GM12874 (cell line): ENCODE results near the gene KRTAP10-1.

Experiments used
- TF ChIP-seq, protein P1 (sequence below): IDR thresholded peaks from 2 replicates; pipeline ENCODE4 v1.5.1; 2011; ENCODE audit warnings: low read depth, mild to moderate bottlenecking, control low read depth, low read length, moderate library complexity; ENCODE audit not compliant: insufficient read depth

The KRTAP10-1 gene

DNA sequence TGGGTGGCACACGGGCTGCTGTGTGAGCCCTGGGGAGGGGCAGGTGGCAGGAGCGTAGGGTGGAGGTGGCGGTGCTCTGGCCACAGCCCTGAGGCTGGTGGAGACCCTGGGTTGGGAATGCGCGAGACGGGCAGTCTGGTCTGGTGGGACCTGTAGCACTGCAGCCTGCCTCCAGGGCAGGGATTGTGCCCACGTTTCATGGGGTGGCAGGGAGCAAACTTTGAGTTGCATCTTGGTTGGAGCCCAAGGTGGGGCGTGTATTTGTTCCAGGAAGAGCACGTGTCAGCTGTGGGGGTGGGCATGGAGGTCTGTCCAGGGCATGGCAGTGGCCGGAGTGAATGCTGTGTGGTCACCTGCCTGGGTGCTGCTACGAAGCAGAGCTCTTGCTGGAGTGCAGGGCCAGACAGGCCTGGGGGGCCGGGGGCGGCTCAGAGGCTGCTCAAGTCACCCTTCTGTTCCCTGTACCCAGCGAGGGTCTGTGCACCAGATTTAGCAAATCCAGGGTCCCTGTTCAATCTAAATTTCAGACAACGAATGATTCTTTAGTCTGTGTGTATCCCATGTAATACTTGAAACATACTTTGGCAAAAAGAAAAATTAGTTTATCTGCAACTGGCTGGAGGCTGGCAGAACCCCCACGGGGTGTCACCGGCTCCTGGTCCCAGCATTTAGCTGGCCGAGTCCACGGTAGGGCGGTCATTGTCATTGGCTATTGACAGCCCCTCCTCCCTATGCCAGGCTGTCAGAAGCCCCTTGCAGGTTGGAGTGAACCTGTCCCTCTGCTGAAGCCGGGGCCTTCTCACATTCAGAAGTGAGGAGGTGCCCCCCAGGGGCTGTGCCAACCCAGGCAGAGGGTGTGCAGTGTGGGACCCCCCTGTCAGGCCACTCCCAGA lies 27.3 kb downstream of the KRTAP10-1 start:
- TF ChIP-seq, protein P1, sequence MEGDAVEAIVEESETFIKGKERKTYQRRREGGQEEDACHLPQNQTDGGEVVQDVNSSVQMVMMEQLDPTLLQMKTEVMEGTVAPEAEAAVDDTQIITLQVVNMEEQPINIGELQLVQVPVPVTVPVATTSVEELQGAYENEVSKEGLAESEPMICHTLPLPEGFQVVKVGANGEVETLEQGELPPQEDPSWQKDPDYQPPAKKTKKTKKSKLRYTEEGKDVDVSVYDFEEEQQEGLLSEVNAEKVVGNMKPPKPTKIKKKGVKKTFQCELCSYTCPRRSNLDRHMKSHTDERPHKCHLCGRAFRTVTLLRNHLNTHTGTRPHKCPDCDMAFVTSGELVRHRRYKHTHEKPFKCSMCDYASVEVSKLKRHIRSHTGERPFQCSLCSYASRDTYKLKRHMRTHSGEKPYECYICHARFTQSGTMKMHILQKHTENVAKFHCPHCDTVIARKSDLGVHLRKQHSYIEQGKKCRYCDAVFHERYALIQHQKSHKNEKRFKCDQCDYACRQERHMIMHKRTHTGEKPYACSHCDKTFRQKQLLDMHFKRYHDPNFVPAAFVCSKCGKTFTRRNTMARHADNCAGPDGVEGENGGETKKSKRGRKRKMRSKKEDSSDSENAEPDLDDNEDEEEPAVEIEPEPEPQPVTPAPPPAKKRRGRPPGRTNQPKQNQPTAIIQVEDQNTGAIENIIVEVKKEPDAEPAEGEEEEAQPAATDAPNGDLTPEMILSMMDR, result no peak

DNA sequence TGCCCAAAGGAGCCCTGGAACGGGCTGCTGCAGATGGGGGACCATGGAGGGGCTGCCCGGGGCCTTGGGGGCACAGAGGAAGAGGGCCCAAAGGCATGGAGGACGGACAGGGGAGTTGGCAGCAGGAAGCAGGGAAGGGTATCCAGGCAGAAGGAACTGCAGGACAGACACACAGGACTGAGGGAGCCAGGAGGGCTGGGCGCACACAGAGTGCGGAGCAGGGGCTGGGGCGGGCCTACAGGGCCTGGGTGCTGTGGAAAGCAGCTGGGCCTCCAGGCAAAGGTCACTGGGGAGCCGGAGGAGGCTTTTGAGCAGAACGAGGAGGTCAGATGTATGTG lies 28.1 kb downstream of the KRTAP10-1 start:
- TF ChIP-seq, protein P1, result no peak

DNA sequence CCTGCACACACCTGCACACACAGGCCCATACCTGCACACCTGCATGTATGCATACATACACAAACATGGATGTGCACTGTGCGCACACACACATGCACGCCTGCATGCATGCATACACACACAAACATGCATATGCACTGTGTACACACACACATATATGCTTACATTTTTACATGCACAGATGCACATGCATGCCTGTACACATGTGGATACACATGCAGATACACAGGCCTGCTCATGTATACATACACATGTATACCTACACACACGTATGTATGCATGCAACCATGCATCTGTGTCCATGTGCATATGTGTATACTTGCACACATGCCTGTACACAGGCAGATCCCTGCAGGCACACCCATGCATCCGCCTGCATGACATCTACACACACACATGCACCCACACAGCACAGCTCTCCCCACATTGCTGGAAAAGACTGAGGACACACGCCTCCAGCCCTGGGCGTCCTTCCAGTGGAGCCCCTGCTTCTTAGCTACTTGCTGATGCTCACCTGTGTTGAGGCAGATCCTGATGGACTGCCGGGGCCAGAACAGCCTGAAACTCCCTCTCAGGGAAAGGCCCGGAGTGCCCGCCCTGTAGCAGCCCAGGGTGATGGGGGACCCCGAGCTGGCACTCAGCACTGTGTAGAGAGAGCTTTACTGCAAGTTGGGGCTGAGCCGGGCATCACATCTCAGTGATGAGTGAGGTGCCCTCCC lies 28.6 kb downstream of the KRTAP10-1 start:
- TF ChIP-seq, protein P1, result no peak

DNA sequence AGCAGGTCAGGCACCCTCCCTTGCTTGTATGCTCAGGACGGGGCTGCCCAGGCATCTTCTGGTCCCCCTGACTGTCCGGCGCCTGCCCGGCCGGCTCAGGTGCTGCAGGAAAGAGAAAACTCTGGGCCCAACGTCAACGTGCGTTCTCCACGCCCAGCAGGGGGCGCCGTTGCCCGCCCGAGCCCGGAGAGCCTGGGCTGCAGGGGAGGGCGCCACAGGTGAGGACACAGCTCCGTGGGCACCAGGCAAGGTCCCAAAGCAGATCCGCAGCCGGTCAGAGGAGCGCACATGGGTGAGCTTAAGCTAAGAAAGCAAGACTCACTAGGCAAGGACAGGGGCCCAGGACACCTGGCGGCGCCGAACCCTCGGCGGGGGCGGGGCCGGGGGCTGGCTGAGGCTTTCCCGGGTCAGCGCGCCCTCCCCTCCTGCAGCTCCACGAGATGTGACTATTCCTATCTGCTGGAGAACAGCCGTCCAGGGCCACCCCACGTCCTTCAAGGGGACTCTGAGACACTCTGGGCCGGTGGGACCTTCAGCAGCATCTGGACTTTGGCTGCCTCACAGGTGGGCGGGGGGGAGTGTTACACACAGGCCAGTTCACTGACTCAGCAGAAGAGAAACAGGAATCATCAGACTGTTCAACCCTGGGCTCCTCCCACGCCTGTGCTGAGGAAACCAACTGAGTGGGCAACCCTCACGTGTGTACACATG lies 29.3 kb downstream of the KRTAP10-1 start:
- TF ChIP-seq, protein P1, result peak; percentile 90

DNA sequence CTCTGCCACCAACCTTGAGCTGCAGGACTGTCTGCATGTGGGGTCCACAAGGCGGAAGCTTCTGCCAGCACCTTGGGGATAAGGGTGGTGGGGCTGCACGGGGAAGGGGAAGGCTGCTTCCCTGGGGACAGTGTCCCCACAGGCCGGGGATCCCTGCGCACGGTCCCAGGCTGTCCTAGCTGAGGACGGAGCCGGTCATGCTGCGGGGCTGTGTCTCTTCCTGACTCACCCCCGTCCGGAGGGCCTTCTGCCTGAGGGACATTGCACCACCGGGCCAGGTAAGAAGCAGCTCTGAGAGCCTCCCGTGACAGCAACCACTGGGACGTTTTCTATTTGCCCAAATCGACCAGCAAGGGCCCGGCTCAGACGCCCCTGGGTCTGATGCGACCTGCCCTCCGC lies 29.9 kb downstream of the KRTAP10-1 start:
- TF ChIP-seq, protein P1, result no peak

DNA sequence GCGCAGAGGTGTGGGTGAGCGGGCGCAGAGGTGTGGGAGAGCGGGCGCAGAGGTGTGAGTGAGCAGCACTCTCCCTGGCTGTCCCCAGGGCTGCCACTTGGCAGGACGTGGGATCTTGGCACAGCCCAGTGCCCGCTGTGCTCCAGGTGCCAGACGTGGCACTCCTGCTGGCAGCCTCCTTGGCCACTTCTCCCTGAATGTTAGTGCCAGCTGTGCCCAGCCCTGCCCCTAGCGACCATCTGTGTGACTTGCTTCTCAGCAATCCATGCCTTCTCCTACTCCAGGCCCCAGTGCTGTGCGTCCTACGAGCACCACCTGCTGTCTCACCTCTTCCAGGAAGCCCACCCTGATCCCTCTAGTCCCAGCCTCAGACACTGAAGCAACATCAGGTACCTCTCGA lies 30.5 kb downstream of the KRTAP10-1 start:
- TF ChIP-seq, protein P1, result peak; percentile 36
